SK-N-MC (cell line): ENCODE measurements around the gene BNIP2.

Experiments used
- EZH2 ChIP-seq: fragments of 200-600 bp; sonication (generic); IDR thresholded peaks from one replicate; pipeline ENCODE4 v1.6.1; 2017; ENCODE audit warnings: antibody characterized with exemption
- FOXP2 ChIP-seq: optimal IDR thresholded peaks from 2 replicates; pipeline ENCODE3; 2011; ENCODE audit warnings: mild to moderate bottlenecking, moderate library complexity; ENCODE audit not compliant: insufficient read depth; ENCODE audit errors: extremely low read length, control extremely low read depth
- POLR2AphosphoS5 ChIP-seq: IDR thresholded peaks from 2 replicates; pipeline ENCODE4 v1.6.1; 2012; ENCODE audit warnings: mild to moderate bottlenecking, low read depth, low read length, borderline replicate concordance

GRCh38 chr15:59736181-59736580 is 47.1 kb upstream of the BNIP2 start:
- TF ChIP-seq POLR2AphosphoS5 (no peak), EZH2 (no peak), FOXP2 (no peak)
